ENCODE measurements around the gene SLC7A5. TPM values are rescaled to one million over a fixed set of nuclear protein-coding genes. Genes with fewer than 3 reads are reported as not detected.
"Not testable (repeated sequence)": the region's sequence is repeated elsewhere in the genome, so short reads cannot be mapped to it uniquely, and the experiment has no call there.

Gene SLC7A5
- polyA plus RNA-seq, 3 donors from 2014 or later: 2.6 to 7.3 (median 4.2) TPM

- DNase-seq: no peak
- Mint-ChIP-seq H3K27me3 (ENCODE audit: low read depth in 3 of 3) (peaks cover under 1 to 5% (median 2%) of the 10 kb centered on the region in 3 donors), H3K9me3 (peaks cover 0 to 2% (median 0%) of the 10 kb centered on the region in 6 donors), H3K36me3 (no peaks in the 10 kb centered on the region), H3K4me1 (no peaks in the 10 kb centered on the region), H3K27ac (no peak overlapping the region), H3K4me3 (no peak overlapping the region)
These were observed 10.9 kb upstream of the SLC7A5 start for GRCh38 chr16:87880117-87880696.

GRCh38 chr16:87879411-87880013, 10.2 kb upstream of the SLC7A5 start:
- H3K4me1 Mint-ChIP-seq; H3K4me3 Mint-ChIP-seq; H3K36me3 Mint-ChIP-seq; H3K27me3 Mint-ChIP-seq (ENCODE audit: low read depth in 3 of 3); DNase-seq; H3K9me3 Mint-ChIP-seq: not testable (repeated sequence)
- peak overlapping the region in 1 of 6 donors; percentile 12 for H3K27ac Mint-ChIP-seq

- Mint-ChIP-seq H3K9me3 (peaks cover 0 to 2% (median 0%) of the 10 kb centered on the region in 6 donors), H3K36me3 (no peaks in the 10 kb centered on the region), H3K4me3 (no peak overlapping the region), H3K27ac (no peak overlapping the region), H3K4me1 (no peaks in the 10 kb centered on the region), H3K27me3 (ENCODE audit: low read depth in 3 of 3) (peaks cover 5 to 8% (median 6%) of the 10 kb centered on the region in 3 donors)
- DNase-seq: no peak
These were observed 9.4 kb upstream of the SLC7A5 start for GRCh38 chr16:87878704-87879103.

- Mint-ChIP-seq H3K4me1 (no peaks in the 10 kb centered on the region), H3K4me3 (no peak overlapping the region), H3K27me3 (ENCODE audit: low read depth in 3 of 3) (peaks cover 4 to 8% (median 5%) of the 10 kb centered on the region in 3 donors), H3K9me3 (peaks cover 0 to 2% (median 0%) of the 10 kb centered on the region in 6 donors), H3K27ac (no peak overlapping the region), H3K36me3 (no peaks in the 10 kb centered on the region)
- DNase-seq: no peak
These were observed 8.7 kb upstream of the SLC7A5 start for GRCh38 chr16:87877942-87878507.

- Mint-ChIP-seq H3K4me1 (peaks cover 0 to 9% of the 10 kb centered on the region in 2 donors), H3K9me3 (no peaks in the 10 kb centered on the region), H3K27ac (no peak overlapping the region), H3K4me3 (no peak overlapping the region), H3K27me3 (ENCODE audit: low read depth in 3 of 3) (peaks cover 2 to 10% (median 8%) of the 10 kb centered on the region in 3 donors), H3K36me3 (peaks cover 0 to 3% (median 0%) of the 10 kb centered on the region in 3 donors)
- DNase-seq: no peak
These were observed 5.5 kb upstream of the SLC7A5 start for GRCh38 chr16:87874639-87875427.

GRCh38 chr16:87870418-87871291, 1.3 kb upstream of the SLC7A5 start:
- peak overlapping the region in 5 of 6 donors; percentile 73 to 87 (median 82) for H3K27ac Mint-ChIP-seq
- H3K4me3 Mint-ChIP-seq: peak overlapping the region in 3 of 5 donors; percentile 35 to 50 (median 45)
- DNase-seq, H3K36me3 Mint-ChIP-seq, H3K9me3 Mint-ChIP-seq: not testable (repeated sequence)
- H3K27me3 Mint-ChIP-seq (ENCODE audit: low read depth in 3 of 3): peaks cover 4 to 34% (median 14%) of the 10 kb centered on the region in 3 donors
- peaks cover 11 to 20% of the 10 kb centered on the region in 2 donors for H3K4me1 Mint-ChIP-seq

- H3K36me3 Mint-ChIP-seq, DNase-seq, H3K9me3 Mint-ChIP-seq: not testable (repeated sequence)
- Mint-ChIP-seq H3K4me3 (peak overlapping the region in 4 of 5 donors; percentile 35 to 50 (median 42)), H3K27ac (peak overlapping the region in 5 of 6 donors; percentile 68 to 87 (median 81)), H3K4me1 (peaks cover 11 to 20% of the 10 kb centered on the region in 2 donors), H3K27me3 (ENCODE audit: low read depth in 3 of 3) (peaks cover 4 to 31% (median 14%) of the 10 kb centered on the region in 3 donors)
These were observed 641 bp upstream of the SLC7A5 start for GRCh38 chr16:87869879-87870417.

- peak overlapping the region; percentile 92 to 98 (median 93) for H3K27ac Mint-ChIP-seq
- H3K36me3 Mint-ChIP-seq: peaks cover 0 to 12% (median 0%) of the 10 kb centered on the region in 3 donors
- not testable (repeated sequence) for H3K9me3 Mint-ChIP-seq
- peak overlapping the region; percentile 85 to 94 (median 88) for H3K4me3 Mint-ChIP-seq
- H3K27me3 Mint-ChIP-seq (ENCODE audit: low read depth in 3 of 3): peaks cover 4 to 26% (median 10%) of the 10 kb centered on the region in 3 donors
- peak in 2 of 3 donors; percentile 35 to 68 for DNase-seq
- H3K4me1 Mint-ChIP-seq: peaks cover 11 to 20% of the 10 kb centered on the region in 2 donors
These were observed 865 bp downstream of the SLC7A5 start for GRCh38 chr16:87868254-87869029.

GRCh38 chr16:87865902-87866555, 3.3 kb downstream of the SLC7A5 start:
- DNase-seq: peak in 1 of 3 donors; percentile 73
- Mint-ChIP-seq H3K27ac (peak overlapping the region in 5 of 6 donors; percentile 51 to 98 (median 68)), H3K27me3 (ENCODE audit: low read depth in 3 of 3) (peaks cover 4 to 25% (median 12%) of the 10 kb centered on the region in 3 donors), H3K4me3 (peak overlapping the region in 1 of 5 donors; percentile 76), H3K4me1 (peaks cover 11 to 12% of the 10 kb centered on the region in 2 donors)
- H3K36me3 Mint-ChIP-seq, H3K9me3 Mint-ChIP-seq: not testable (repeated sequence)

GRCh38 chr16:87864331-87864989, 4.8 kb downstream of the SLC7A5 start:
- Mint-ChIP-seq H3K9me3 (no peaks in the 10 kb centered on the region), H3K27ac (peak overlapping the region in 1 of 6 donors; percentile 77), H3K4me1 (peaks cover 10 to 11% of the 10 kb centered on the region in 2 donors), H3K36me3 (peaks cover 0 to 13% (median 3%) of the 10 kb centered on the region in 3 donors), H3K27me3 (ENCODE audit: low read depth in 3 of 3) (peaks cover 9 to 32% (median 18%) of the 10 kb centered on the region in 3 donors), H3K4me3 (no peak overlapping the region)
- no peak for DNase-seq

GRCh38 chr16:87863327-87863635, 6.0 kb downstream of the SLC7A5 start:
- peaks cover 0 to 13% (median 3%) of the 10 kb centered on the region in 3 donors for H3K36me3 Mint-ChIP-seq
- H3K9me3 Mint-ChIP-seq, H3K4me1 Mint-ChIP-seq, H3K4me3 Mint-ChIP-seq, DNase-seq: not testable (repeated sequence)
- peak overlapping the region in 1 of 6 donors; percentile 45 for H3K27ac Mint-ChIP-seq
- peaks cover 12 to 24% (median 18%) of the 10 kb centered on the region in 3 donors for H3K27me3 Mint-ChIP-seq (ENCODE audit: low read depth in 3 of 3)
